ENCODE data around the gene IFI44.

The IFI44 gene

DNA sequence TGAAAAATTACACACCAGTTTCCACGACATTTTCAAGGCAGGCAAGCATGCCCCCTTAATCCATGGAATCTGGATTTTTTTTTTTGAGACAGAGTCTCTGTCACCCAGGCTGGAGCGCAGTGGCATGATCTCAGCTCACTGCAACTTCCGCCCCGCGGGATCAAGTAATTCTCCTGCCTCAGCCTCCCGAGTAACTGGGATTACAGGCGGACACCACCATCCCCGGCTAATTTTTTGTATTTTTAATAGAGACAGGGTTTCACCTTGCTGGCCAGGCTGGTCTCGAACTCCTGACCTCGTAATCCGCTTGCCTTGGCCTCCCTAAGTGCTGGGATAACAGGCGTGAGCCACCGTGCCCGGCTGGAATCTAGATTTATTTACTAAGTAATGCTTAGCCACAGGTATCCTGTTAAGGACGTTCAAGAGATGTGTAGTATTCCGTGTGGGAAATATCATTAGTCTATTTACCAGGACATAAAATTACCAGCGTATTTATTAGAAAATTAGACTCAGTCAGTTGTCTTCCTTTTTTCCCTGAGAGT is 2.5 kb downstream of the IFI44 start:
- no peak for DNase-seq

DNA sequence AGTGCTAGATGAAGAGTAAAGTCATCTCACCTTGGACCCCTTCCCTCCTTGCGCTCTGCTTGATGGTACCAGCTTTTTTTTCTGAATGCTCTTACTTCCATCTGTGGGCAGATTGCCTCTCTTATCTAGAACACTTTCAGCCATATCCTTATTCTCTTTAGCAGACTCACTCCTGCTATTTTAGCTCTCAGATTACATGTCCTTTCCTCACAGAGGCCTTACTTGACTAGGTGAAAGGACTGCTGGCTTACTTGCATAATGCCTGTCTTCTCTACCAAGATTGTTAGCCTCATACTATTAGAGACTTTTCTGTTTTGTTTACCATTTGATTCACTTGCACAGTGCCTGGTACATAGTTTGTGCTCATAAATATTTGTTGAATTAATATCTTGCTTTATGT is 9.3 kb downstream of the IFI44 start:
- DNase-seq = no peak

DNA sequence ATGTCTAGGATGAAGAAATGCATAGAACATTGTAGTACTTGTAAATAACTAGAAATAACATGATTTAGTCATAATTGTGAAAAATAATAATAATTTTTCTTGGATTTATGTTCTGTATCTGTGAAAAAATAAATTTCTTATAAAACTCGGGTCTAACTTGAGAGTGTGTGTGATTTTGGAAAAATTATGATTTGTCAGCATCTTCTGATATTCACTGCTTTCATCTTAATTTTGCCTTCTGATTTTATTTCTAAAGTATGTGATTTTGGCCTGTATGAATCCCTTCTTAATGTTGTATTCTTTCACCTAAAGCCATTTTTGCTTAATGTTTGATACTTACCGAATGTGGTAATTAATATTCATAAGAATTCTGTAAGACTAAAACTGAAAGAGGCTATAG is 14.3 kb downstream of the IFI44 start:
- DNase-seq = no peak

DNA sequence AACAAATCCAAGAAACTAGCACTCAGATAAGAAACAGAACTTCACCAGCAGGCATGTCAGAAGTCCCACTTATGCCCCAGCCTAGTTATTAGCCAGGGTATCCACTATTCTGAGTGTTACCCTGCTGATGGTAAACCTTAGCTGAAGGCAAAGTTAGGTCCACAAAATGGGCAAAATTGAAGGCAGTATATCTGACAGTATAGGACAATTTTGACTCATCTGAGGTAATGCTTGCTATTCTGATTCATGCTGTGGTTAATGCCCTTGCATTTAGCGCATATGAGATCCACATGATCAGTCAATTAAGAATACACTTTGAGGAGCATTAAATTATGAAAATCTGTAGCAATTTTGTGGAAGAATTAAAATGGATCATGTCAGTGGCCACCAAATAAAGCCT is 15.1 kb downstream of the IFI44 start:
- DNase-seq = no peak

DNA sequence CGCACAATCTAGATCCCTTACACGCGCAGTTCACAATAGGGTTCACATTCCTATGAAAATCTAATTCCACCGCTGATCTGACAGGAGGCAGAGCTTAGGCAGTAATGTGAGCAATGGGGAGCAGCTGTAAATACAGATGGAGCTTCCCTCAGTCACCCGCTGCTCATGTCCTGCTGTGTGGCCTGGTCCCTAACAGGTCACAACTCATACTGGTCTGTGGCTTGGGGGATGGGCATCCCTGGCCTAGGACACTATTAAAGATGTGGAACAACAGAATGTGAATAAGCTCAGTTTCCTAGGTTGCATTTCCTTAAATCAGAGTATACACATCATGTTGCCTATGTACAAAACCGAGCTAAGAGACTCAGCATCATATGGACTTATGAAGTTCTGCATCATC is 16.2 kb downstream of the IFI44 start:
- DNase-seq = no peak

DNA sequence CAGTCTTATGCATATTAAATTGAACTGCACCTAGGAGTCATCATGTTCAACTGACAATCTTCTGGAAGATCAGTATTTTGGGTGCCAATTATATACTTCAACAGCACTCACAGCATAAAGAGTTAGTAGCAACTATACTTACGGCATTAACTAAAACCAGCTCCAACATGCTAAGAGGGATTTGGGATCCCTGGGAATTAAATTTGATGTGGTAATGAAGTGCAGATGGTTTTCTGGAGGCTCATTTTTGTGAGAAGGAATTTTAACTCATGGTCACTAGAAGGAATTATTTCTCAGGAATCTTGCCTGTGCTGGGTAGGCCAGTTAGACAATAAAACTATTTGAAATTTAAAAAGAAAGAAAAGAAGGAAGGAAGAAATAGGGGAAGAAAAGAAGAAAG is 18.3 kb downstream of the IFI44 start:
- DNase-seq = no peak

DNA sequence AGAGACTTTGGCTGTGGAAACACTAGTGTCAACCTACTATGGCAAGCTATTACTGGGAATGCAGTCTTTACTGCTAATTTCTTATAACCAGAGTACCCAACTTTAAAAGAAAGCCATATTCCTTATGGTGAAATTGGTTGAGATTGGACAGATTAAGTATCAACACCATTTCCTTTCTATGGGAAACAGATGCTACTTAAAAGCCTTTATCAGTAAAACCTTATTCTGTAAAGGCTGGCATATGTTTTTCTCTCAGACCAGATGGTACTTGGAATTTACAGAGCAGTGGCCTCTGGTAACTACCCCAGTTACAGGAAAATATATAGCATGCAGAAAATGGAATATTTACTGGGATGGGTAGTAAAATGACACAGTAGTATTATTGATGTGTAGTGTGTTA is 18.8 kb downstream of the IFI44 start:
- no peak for DNase-seq

DNA sequence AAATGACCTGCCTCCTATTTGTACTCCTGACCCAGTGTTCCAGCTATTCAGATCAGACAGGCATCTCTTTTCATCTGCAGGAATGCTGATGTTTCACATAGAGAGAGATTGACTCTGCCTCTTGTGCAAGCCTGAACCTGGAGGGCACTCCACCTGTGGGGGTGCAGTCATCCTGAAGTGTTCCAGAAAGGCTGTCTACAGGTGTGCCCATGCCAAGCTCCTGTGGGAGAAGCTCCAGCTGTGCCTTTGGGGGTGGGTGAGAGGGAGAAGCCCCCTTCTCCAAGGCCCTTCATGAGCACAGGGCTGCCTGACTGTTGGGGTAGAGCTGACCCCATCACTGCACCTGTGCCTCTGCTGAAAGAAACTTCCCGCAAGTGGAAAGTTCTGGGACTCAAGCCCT is 22.8 kb downstream of the IFI44 start:
- DNase-seq = no peak

DNA sequence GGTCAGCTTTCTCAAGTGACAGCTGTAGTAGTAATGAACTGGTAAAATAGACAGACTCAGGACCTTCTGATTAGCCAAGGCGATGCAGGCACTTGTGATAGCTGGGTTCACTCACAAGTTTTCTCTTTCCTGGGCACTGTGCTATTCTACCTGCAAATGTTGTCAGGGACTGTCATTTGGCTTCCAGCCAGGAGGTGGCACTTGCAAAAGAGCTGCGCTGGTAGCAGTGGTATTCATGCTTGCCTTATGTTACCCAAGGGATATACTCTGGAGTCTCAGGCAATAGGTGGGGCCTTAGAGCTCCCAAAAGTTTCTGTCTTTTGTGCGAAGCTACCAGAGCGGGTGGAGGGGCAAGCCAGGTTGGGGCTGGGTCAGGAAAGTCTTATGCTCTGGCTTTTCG is 23.5 kb downstream of the IFI44 start:
- peak; percentile 71 for DNase-seq

DNA sequence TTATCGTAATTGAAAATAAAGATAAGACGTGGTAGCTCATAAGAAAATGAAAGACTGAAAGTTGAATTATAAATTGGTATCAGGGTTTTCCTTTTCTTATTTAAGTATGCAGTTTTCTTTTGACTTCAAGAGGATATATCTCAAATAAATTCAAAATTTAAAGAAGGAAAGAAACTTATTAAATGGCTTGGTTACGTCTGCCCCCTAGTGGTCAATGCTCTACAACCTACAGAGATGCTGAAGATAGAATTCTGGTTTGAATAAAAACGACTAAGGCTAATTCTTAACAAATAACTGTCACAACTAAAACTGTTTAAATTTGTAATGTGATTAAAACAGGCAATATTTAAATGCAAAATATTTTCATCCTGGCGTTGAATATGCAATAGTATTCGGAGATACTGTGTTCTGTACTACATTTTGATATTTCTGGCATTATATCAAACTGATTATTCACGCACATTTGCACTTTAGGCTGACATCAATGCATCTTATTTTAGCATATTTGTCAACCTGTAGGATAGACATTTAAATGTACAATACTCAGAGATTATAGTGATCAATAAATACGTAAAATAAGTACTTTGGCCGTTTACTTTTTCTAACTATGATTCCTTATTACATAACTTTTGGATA is 26.8 kb downstream of the IFI44 start:
- no peak for DNase-seq

DNA sequence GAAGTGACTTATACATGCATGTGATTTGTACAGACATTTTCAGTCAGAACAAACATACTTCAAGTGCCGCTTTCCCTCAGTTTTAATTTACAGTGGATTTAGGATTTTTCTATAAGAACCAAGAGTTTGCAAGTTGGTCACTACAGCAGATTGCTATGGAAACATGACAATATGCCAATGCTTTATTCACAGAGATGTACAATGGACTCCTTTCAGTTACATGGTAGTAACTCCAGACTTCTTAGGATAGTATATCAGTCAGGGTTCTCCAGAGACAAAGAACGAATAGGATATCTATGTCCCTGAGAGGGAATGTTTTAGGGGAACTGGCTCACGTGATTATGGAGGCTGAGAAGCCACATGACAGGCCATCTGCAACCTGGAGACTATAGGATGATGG is 27.4 kb downstream of the IFI44 start:
- no peak for DNase-seq

DNA sequence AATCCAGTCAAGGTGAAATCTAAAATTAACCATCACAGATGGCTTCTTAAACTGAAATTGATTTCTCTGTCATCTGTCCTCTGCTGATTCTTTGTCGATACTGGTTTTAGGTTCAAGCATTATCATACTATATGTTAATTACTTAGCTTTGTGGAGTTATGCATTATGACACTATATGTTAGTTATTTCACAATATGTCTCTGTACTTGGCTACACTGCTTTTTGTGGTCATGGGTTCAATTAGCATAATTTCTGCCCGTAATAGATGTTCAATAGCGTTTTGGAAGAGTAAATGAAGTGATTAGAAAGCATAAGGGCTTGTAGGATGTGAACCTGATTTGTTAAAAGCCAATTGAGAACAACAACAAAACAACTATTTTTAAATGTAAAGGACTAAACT is 28.2 kb downstream of the IFI44 start:
- DNase-seq = no peak

DNA sequence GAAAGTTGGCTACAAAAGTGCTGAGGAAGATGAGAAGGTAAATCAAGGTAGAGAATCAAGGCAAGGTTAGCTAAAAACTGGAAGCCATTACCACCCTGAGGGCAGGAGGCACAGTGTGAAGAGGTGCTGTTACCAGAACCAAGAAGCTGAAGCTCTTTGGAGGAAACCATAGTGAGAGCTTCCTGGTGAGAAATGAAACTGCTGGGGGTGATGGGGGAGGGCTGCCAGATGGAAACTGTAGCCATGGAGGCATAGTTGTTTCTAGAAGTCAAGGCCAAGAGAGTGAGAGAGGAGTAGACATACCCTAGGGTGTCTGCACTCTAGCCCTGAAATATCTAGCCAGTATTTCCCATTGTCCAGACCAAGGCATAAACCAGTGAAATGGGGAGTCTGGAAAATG is 28.7 kb downstream of the IFI44 start:
- peak; percentile 59 for DNase-seq

DNA sequence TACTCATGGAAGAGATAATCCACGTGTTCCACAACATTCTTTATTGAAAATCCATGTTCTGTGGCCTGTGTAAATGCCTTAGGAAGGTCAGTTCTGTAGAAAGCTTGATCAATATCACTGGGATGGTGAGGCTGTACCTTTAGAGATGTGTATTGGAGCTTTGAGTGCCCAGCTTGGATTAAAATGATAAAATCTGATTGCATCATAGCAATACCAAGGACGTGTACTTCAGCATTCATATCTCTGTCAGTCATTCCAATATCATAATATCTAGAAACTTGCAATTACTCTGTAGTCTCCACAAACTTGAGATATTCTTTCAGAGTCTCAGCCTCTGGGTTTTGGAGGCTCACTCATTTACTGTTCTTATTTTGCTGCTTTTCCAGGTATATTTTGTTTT is 31.6 kb downstream of the IFI44 start:
- no peak for DNase-seq

DNA sequence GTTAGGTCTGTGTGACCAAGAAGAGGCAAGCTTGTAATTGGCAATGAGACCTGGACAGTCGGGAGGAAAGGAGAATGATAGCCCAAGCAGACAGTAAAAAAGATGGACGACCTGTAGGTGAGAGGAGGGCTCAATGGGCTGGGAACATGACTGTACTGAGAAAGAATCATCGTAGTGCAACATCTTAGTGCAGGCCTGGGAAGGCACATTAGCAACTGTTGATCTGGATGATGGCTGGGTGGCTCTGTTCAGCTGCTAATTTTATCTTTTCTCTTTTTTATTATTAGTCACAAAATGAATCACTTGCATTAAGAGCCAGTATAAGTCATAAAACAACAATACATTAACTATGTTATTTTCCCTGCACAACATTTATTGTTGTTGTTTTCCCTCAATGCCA is 32.9 kb downstream of the IFI44 start:
- DNase-seq = no peak

DNA sequence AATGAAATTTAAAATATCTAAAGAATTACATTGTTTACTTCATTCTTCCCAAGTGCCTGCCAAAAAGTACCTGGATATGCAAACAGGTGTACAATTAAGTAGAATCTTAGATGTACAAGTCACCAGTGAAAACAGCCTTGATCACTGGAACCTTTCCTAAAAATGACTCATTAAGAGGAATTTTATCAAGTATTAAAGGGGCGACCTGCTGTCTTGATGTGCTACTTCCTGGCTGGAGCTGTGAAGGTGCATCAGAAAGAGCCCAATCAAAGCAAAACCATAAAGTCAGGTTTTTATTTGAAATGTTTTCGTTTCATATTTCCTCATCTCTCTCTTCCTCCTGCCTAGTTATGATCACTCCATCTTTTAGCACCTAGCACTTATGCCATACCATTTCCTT is 33.4 kb downstream of the IFI44 start:
- DNase-seq = no peak

DNA sequence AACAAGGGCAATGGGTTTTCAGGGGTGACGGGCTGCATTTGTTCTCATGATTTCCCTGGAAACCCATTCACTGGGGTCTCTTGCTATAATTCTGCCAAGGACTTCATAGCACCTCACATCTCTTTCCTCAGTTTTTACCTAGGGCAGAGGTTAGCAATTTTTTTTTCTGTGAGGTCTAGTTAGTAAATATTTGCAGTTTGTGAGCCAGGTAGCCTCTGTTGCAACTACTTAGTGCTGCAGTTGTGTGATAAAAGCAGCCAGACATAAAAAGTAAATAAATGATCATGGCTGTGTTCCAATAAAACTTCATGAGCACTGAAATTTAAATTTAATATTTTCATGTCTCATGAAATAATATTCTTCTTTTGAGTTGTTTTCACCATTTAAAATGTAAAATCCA is 37.7 kb downstream of the IFI44 start:
- no peak for DNase-seq

DNA sequence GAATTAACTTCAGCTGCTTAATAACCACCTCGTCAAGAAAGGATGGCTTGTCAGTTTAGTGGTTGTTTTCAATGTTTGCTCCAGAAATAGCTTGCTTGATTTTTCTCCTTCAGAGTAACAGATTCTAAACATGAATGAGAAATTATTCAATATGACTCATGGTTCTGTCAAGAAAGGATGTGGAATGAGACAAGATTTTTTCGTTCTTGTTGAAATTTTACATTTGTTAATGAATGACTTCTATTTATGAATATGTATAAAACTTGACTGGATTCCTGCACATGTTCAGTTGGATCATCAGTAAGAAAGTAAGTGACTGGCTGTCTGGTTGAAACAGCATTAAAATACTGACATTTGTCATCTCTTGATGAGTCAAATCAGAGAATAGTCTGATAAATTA is 38.3 kb downstream of the IFI44 start:
- DNase-seq = no peak

DNA sequence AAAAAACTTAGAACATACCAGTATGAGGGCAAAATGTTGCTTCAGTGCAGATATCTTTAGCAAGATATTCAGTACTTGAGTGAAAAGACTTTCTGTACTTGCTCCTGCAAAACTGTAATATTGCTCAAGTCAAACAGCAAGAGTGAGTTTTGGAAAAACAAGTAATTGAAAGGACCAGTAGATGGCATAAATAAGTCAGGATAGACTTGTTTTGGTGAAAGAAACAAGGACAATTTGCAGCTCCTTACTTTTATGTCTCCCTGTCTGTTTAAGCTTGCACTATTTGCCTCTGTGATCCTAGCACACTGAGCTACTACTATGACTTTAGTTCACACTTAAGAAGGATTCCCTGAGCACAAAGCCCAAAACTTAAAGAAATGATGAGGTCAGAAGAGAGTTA is 39.1 kb downstream of the IFI44 start:
- DNase-seq = no peak

DNA sequence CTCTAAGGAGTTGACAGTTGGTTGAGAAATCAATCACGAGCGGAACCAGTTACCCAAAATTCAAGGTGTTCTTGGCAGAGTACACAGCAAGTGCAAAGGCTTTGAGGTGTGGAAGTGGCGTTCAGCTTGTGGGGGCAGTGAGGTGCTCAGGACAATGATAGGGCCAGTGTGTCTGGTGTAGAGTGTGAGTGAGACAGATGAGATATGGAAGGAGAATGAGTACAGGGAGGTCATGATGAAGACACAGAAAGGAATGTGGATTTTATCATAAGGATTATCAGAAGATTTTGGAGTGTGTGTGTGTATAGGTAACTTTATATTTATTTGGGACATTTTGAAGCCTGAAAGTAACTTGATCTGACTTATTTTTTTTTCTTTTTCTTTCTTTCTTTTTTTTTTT is 40.9 kb downstream of the IFI44 start:
- no peak for DNase-seq

DNA sequence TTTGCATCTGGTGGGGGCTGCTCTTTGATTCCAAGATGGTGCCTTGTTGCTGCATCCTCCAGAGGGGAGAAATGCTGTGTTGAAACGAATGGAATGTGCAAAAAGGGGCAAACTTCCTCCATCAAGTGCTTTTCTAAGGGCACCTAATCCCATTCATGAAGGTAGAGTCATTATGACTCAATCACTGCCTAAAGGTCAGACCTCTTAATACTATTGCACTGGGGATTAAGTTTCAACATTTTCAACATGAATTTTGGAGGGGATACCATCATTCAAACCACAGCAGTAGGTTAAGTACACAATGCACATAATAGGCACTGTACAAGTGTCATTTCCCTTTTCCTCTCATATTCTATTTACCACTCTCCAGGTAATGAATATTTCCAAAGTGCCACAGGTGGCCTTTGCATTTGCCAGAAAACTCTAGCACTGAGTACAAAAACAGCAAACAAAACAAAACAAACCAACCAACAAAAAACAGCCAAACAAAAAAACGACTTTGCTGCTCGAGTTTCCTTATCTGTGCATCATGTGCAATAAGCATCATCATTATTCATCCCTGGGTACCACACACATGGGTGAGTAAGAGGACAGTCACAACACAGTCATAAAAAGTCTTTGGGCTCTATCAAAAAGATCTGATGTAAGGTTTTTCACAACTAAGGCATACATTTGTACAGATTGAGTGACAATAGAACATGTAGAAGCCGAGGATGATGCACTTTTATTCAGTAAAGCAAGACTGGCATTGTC is 42.5 kb downstream of the IFI44 start:
- DNase-seq = no peak

DNA sequence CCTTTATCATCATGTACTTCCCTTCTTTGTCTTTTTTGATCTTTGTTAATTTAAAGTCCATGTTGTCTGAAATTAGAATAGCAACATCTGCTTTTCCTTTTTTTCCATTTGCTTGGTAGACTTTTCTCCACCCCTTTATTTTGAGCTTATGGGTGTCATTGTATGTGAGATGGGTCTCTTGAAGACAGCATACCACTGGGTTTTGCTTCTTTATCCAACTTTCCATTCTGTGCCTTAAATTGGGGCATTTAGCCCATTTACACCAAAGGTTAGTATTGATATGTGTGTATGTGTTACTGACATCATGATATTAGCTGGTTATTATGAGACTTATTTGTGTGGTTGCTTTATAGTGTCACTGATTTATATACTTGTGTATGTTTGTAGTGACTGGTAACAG is 50.2 kb downstream of the IFI44 start:
- no peak for DNase-seq

DNA sequence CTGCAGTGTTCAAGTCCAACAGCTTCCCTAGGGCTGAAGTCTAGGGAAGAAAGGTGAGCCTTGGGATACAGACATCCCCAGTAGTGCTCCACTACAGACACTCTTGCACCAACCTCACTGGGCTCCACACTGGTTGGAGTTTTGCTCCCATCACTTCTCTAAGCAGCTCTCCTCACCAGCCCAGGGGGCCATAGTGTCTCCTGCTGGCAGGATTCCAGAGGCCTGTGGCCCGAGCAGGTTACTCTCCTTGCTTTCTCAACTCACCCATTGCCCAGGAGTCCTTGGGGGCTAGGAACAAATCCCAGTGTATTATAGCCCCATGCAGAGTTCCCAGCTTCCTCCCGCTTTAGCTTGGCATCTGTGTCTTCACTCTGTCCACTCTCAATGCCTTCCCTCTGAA is 52.8 kb downstream of the IFI44 start:
- no peak for DNase-seq

DNA sequence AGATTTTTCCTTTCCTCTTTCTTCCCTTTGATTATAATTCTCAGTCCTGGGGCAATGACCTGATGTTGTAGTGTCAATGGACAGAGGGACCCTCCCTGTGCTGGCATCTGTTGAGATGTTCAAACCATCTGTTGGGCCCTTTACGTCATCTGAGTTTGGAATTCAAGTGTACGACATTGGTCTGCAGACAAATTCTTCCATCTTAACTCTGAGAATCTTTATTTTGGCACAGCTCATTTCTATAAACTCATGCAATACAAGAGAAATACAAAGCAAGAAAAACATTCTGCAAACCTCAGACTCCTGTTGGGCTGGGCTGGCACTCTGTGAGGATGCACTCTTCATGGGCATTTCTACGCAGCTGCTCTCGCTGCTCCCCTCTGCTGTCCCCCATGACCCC is 54.2 kb downstream of the IFI44 start:
- no peak for DNase-seq

Data from islet precursor cell (in vitro differentiated cells).